SK-N-SH (cell line): ENCODE data around the gene C14orf132. TPM values are rescaled to one million over a fixed set of nuclear protein-coding genes. Genes with fewer than 3 reads are reported as not detected.

Experiments
- CTCF ChIA-PET: fragments of 300-600, 350-600 bp; formaldehyde crosslinking; extraction: SDS; loops from one replicate; lab custom pipeline; 2021; lab: Yijun Ruan, JAX
- POLR2A ChIA-PET: fragments of 350-600 bp; sonication (Branson Sonifier 250); formaldehyde crosslinking; extraction: SDS; loops from one replicate; lab custom pipeline; 2020; ENCODE audit warnings: antibody characterized with exemption, inconsistent platforms; lab: Yijun Ruan, JAX
- DNase-seq: peaks from one replicate; pipeline ENCODE4 v3.0.0; 2012
- H2AFZ ChIP-seq: fragments of 200-600 bp; sonication (generic); 2 replicates; pipeline ENCODE4 v1.8.1; 2016; ENCODE audit warnings: antibody characterized with exemption, mild to moderate bottlenecking, low read depth
- H3F3A ChIP-seq: fragments of 200-600 bp; sonication (generic); replicated peaks from 2 replicates; pipeline ENCODE3; 2016; ENCODE audit warnings: antibody characterized with exemption, mild to moderate bottlenecking; ENCODE audit not compliant: insufficient read depth
- H3K27ac ChIP-seq, 2 experiments: fragments of 200-500 bp in 1 of 2; fragments of 200-600 bp in 1 of 2; sonication (Bioruptor generic) in 1 of 2; sonication (generic), shearing (Covaris generic) in 1 of 2; 2 replicates each; pipeline versions ENCODE4 v1.5.1 to v1.6.1; 2014 to 2016; ENCODE audit warnings: low read depth in 2 of 2, inconsistent platforms in 1 of 2, low read length in 1 of 2, mild to moderate bottlenecking in 1 of 2, mixed read lengths in 1 of 2
- H3K27me3 ChIP-seq: fragments of 200-600 bp; sonication (generic), shearing (Covaris generic); 2 replicates; pipeline ENCODE4 v1.6.1; 2016; ENCODE audit warnings: mixed run types; ENCODE audit not compliant: insufficient read depth
- H3K36me3 ChIP-seq, 2 experiments: fragments of 200-500 bp in 1 of 2; fragments of 200-600 bp in 1 of 2; sonication (Bioruptor generic) in 1 of 2; sonication (generic) in 1 of 2; replicated peaks in 1 of 2; 2 replicates each; pipeline versions ENCODE3 to v1.5.1; 2014 to 2016; ENCODE audit warnings: low read length in 1 of 2, mild to moderate bottlenecking in 1 of 2; ENCODE audit not compliant: insufficient read depth in 2 of 2, control insufficient read depth in 1 of 2
- H3K4me1 ChIP-seq, 2 experiments: fragments of 200-500 bp in 1 of 2; fragments of 200-600 bp in 1 of 2; sonication (Bioruptor generic) in 1 of 2; sonication (generic), shearing (Covaris generic) in 1 of 2; 2 replicates each; pipeline versions ENCODE4 v1.5.1 to v1.6.1; 2014 to 2016; ENCODE audit warnings: low read depth in 1 of 2, low read length in 1 of 2, mixed run types in 1 of 2; ENCODE audit not compliant: insufficient read depth in 2 of 2, control insufficient read depth in 1 of 2
- H3K4me2 ChIP-seq: fragments of 200-600 bp; sonication (generic), shearing (Covaris generic); 2 replicates; pipeline ENCODE4 v1.6.1; 2017; ENCODE audit warnings: mixed run types
- H3K4me3 ChIP-seq, 2 experiments: fragments of 200-500 bp in 1 of 2; fragments of 200-600 bp in 1 of 2; sonication (Bioruptor generic) in 1 of 2; sonication (generic), shearing (Covaris generic) in 1 of 2; 2 replicates each; pipeline versions ENCODE4 v1.5.1 to v1.8.1; 2014 to 2016; ENCODE audit warnings: low read depth in 2 of 2, inconsistent platforms in 1 of 2, low read length in 1 of 2, mild to moderate bottlenecking in 1 of 2, mixed read lengths in 1 of 2, moderate library complexity in 1 of 2
- H3K79me2 ChIP-seq: fragments of 200-600 bp; sonication (generic); 2 replicates; pipeline ENCODE4 v1.8.1; 2017; ENCODE audit warnings: mild to moderate bottlenecking; ENCODE audit not compliant: insufficient read depth
- H3K9ac ChIP-seq: fragments of 200-600 bp; sonication (generic); 2 replicates; pipeline ENCODE4 v1.6.1; 2017; ENCODE audit warnings: mixed run types
- H3K9me2 ChIP-seq: fragments of 200-600 bp; sonication (generic); 2 replicates; pipeline ENCODE4 v1.6.1; 2017; ENCODE audit warnings: mixed run types
- H3K9me3 ChIP-seq: fragments of 200-600 bp; sonication (generic); 2 replicates; pipeline ENCODE4 v1.6.1; 2017; ENCODE audit warnings: mixed run types, mild to moderate bottlenecking, moderate library complexity
- H4K20me1 ChIP-seq: fragments of 200-600 bp; sonication (generic); 2 replicates; pipeline ENCODE4 v1.6.1; 2017; ENCODE audit warnings: mild to moderate bottlenecking, mixed run types; ENCODE audit not compliant: insufficient read depth
- CTCF ChIP-seq: fragments of 200-600 bp; sonication (generic); IDR thresholded peaks from 2 replicates; pipeline ENCODE4 v1.6.1; 2017; ENCODE audit warnings: antibody characterized with exemption, mild to moderate bottlenecking, moderate library complexity
- EP300 ChIP-seq, 2 experiments: IDR thresholded peaks; 2 replicates each; pipeline versions ENCODE4 v1.4.0 to v1.6.1; 2012; ENCODE audit warnings: borderline replicate concordance in 1 of 2, low read depth in 1 of 2, low read length in 1 of 2
- FOSL2 ChIP-seq: IDR thresholded peaks from 2 replicates; pipeline ENCODE4 v1.4.0; 2012; ENCODE audit warnings: low read depth, mild to moderate bottlenecking, moderate library complexity, borderline replicate concordance
- FOXM1 ChIP-seq: IDR thresholded peaks from 2 replicates; pipeline ENCODE4 v1.4.0; 2012; ENCODE audit warnings: low read depth, mild to moderate bottlenecking
- NFIC ChIP-seq: IDR thresholded peaks from 2 replicates; pipeline ENCODE4 v1.4.0; 2012; ENCODE audit warnings: borderline replicate concordance
- RAD21 ChIP-seq: IDR thresholded peaks from 2 replicates; pipeline ENCODE4 v1.6.1; 2012; ENCODE audit warnings: mild to moderate bottlenecking, low read length
- SMC3 ChIP-seq: IDR thresholded peaks from 2 replicates; pipeline ENCODE4 v1.6.1; 2012; ENCODE audit warnings: low read depth, low read length, improper control_type of control experiment
- TAF1 ChIP-seq: IDR thresholded peaks from 2 replicates; pipeline ENCODE4 v1.6.1; 2012; ENCODE audit warnings: low read depth, mild to moderate bottlenecking, low read length, moderate library complexity, borderline replicate concordance
- WGBS: methylation state at CpG from one replicate; pipeline ENCODE4 v1.1.6; 2017; ENCODE audit warnings: low lambda C conversion rate; 5-methylcytosine and 5-hydroxymethylcytosine counted together
- polyA plus RNA-seq, 3 experiments: library from polyadenylated mRNA; depleted of rRNA; stranded (reverse); fragments of >200 nt; gene quantifications; 2 replicates each; pipeline ENCODE4 v1.2.3, GENCODE V29; 2012

Gene C14orf132
- polyA plus RNA-seq, 1 of the 3 experiments (the other 2 are of a cell fraction), result 5.5 TPM

GRCh38 chr14:96038920-96039632 lies at the start of gene C14orf132 (continued):
- TF ChIP-seq CTCF (no peak), TAF1 (peak; percentile 86; the same call in 1 of the 2 replicates), FOXM1 (no peak)

- Histone ChIP-seq H3K9me2 (no peaks in the 10 kb centered on the region), H3K4me1 (no peaks in the 10 kb centered on the region), H2AFZ (no peak overlapping the region), H4K20me1 (no peaks in the 10 kb centered on the region), H3K4me3 (peak overlapping the region in 1 of 2 experiments; percentile 36; a peak in 1 of 4 replicates), H3K27ac (no peak overlapping the region), H3K4me2 (no peak overlapping the region), H3K36me3 (no peaks in the 10 kb centered on the region), H3K79me2 (no peaks in the 10 kb centered on the region), H3F3A (no peaks in the 10 kb centered on the region), H3K27me3 (no peaks in the 10 kb centered on the region)
- CTCF ChIA-PET, result interaction anchor here (0.6 to 23.8 kb wide), 62 partner anchors 8 to 562 kb away, joined by 3 to 503 read pairs (median 4); no protein-coding TSS in a partner anchor
- peak; percentile 47 for DNase-seq
- TF ChIP-seq NFIC, result no peak
- TF ChIP-seq FOSL2, result no peak
- peak; percentile 93 for TF ChIP-seq CTCF
- no peak for TF ChIP-seq FOXM1
- peak; percentile 86 for TF ChIP-seq SMC3
- peak; percentile 95 for TF ChIP-seq RAD21
- no peak for TF ChIP-seq EP300 (IDR thresholded peaks at IDR 0.05; ENCODE audit: borderline replicate concordance in 1 of 2, low read depth in 1 of 2, low read length in 1 of 2)
- TF ChIP-seq, all 33 proteins: peak for 3
- H3K9ac ChIP-seq, result no peak overlapping the region
- POLR2A ChIA-PET, result interaction anchor here (0.5 kb wide), 1 partner anchor 112 kb away, joined by 3 read pairs; no protein-coding TSS in a partner anchor
- WGBS, result 36% methylated on average over 3 of the region's 5 CpGs
- H3K9me3 ChIP-seq, result no peaks in the 10 kb centered on the region
Observed at GRCh38 chr14:95993768-95994592, 45.2 kb upstream of the C14orf132 start.
